ENCODE results near the gene GDPGP1. TPM values are rescaled to one million over a fixed set of nuclear protein-coding genes. Genes with fewer than 3 reads are reported as not detected.
"Not testable (repeated sequence)": the region's sequence is repeated elsewhere in the genome, so short reads cannot be mapped to it uniquely, and the experiment has no call there.

The GDPGP1 gene
- polyA plus RNA-seq, 1 donor from 2014 or later, result 4.3 TPM

DNA sequence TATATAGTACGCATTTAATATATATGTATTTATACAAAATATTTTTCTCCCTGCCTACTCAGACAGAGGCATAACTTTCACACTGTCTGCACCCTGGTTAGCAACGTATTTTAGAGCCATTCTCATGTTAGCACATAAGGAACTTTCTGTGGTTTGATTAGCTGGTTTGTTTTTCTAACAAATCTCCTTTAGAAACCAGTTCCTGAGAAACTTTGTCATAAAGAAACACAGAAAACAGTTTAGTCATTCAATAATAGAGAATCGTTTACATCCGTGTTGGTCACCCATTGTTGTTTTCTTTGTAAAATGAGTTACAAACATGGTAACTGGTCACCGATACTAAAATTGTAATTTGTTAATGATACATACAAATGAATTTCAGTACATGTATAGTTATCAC is 25.5 kb downstream of the GDPGP1 start:
- Histone ChIP-seq H3K27ac (ENCODE audit: low read length) (no peak overlapping the region), H2AFZ (ENCODE audit: low read depth, low read length) (no peak overlapping the region), H3K79me2 (replicated peaks; ENCODE audit: insufficient read depth, low read length) (no peaks in the 10 kb centered on the region), H3K9me2 (ENCODE audit: insufficient read depth, low read length) (no peaks in the 10 kb centered on the region), H3K27me3 (ENCODE audit: insufficient read depth, low read depth, low read length) (no peaks in the 10 kb centered on the region), H4K20me1 (ENCODE audit: insufficient read depth) (no peaks in the 10 kb centered on the region), H3F3A (ENCODE audit: insufficient read depth, low read length, poor library complexity, severe bottlenecking) (no peaks in the 10 kb centered on the region), H3K9me3 (ENCODE audit: low read length) (no peaks in the 10 kb centered on the region), H3K9ac (ENCODE audit: low read length) (no peak overlapping the region), H3K4me3 (ENCODE audit: low read length) (no peak overlapping the region), H3K36me3 (ENCODE audit: insufficient read depth, low read length) (no peaks in the 10 kb centered on the region), H3K4me2 (ENCODE audit: low read length) (no peak overlapping the region)
- TF ChIP-seq MXI1 (conservative IDR thresholded peaks at IDR 0.05; ENCODE audit: poor library complexity, severe bottlenecking) (no peak), EZH2 (IDR thresholded peaks at IDR 0.05; ENCODE audit: borderline replicate concordance, insufficient read depth, low read length, poor library complexity, severe bottlenecking) (no peak), RAD21 (conservative IDR thresholded peaks at IDR 0.05) (no peak), POLR2AphosphoS5 (IDR thresholded peaks at IDR 0.05) (no peak), TAF1 (IDR thresholded peaks at IDR 0.05; ENCODE audit: low read depth) (no peak), SMC3 (conservative IDR thresholded peaks at IDR 0.05; ENCODE audit: poor library complexity) (no peak), EP300 (conservative IDR thresholded peaks at IDR 0.05; ENCODE audit: poor library complexity, severe bottlenecking) (no peak)
- TF ChIP-seq, protein P1, sequence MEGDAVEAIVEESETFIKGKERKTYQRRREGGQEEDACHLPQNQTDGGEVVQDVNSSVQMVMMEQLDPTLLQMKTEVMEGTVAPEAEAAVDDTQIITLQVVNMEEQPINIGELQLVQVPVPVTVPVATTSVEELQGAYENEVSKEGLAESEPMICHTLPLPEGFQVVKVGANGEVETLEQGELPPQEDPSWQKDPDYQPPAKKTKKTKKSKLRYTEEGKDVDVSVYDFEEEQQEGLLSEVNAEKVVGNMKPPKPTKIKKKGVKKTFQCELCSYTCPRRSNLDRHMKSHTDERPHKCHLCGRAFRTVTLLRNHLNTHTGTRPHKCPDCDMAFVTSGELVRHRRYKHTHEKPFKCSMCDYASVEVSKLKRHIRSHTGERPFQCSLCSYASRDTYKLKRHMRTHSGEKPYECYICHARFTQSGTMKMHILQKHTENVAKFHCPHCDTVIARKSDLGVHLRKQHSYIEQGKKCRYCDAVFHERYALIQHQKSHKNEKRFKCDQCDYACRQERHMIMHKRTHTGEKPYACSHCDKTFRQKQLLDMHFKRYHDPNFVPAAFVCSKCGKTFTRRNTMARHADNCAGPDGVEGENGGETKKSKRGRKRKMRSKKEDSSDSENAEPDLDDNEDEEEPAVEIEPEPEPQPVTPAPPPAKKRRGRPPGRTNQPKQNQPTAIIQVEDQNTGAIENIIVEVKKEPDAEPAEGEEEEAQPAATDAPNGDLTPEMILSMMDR (IDR thresholded peaks at IDR 0.05; ENCODE audit: poor library complexity, severe bottlenecking), result no peak
- TF ChIP-seq, protein P2, sequence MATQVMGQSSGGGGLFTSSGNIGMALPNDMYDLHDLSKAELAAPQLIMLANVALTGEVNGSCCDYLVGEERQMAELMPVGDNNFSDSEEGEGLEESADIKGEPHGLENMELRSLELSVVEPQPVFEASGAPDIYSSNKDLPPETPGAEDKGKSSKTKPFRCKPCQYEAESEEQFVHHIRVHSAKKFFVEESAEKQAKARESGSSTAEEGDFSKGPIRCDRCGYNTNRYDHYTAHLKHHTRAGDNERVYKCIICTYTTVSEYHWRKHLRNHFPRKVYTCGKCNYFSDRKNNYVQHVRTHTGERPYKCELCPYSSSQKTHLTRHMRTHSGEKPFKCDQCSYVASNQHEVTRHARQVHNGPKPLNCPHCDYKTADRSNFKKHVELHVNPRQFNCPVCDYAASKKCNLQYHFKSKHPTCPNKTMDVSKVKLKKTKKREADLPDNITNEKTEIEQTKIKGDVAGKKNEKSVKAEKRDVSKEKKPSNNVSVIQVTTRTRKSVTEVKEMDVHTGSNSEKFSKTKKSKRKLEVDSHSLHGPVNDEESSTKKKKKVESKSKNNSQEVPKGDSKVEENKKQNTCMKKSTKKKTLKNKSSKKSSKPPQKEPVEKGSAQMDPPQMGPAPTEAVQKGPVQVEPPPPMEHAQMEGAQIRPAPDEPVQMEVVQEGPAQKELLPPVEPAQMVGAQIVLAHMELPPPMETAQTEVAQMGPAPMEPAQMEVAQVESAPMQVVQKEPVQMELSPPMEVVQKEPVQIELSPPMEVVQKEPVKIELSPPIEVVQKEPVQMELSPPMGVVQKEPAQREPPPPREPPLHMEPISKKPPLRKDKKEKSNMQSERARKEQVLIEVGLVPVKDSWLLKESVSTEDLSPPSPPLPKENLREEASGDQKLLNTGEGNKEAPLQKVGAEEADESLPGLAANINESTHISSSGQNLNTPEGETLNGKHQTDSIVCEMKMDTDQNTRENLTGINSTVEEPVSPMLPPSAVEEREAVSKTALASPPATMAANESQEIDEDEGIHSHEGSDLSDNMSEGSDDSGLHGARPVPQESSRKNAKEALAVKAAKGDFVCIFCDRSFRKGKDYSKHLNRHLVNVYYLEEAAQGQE (IDR thresholded peaks at IDR 0.05; ENCODE audit: borderline replicate concordance), result no peak

DNA sequence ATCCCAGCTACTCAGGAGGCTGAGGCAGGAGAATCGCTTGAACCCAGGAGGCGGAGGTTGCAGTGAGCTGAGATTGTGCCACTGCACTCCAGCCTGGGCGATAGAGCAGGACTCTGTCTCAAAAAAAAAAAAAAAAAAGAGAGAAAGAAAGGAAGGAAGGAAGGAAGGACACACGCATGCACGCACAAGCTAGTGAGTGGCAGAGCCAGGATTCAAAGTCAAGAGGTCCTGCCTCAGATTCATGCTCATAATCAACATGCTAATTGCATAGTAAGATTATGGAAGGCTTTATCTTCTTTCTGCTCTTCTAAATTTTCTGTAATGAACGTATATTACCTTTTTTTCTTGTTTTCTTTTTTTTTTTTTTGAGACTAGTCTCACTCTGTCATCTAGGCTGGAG is 26.7 kb downstream of the GDPGP1 start:
- not testable (repeated sequence) for H3K27me3 ChIP-seq (ENCODE audit: insufficient read depth, low read depth, low read length); H3K9me3 ChIP-seq (ENCODE audit: low read length); H4K20me1 ChIP-seq (ENCODE audit: insufficient read depth); H2AFZ ChIP-seq (ENCODE audit: low read depth, low read length); H3F3A ChIP-seq (ENCODE audit: insufficient read depth, low read length, poor library complexity, severe bottlenecking); H3K79me2 ChIP-seq (replicated peaks; ENCODE audit: insufficient read depth, low read length); H3K9me2 ChIP-seq (ENCODE audit: insufficient read depth, low read length); H3K9ac ChIP-seq (ENCODE audit: low read length); H3K4me2 ChIP-seq (ENCODE audit: low read length); H3K36me3 ChIP-seq (ENCODE audit: insufficient read depth, low read length); H3K27ac ChIP-seq (ENCODE audit: low read length); H3K4me3 ChIP-seq (ENCODE audit: low read length)

DNA sequence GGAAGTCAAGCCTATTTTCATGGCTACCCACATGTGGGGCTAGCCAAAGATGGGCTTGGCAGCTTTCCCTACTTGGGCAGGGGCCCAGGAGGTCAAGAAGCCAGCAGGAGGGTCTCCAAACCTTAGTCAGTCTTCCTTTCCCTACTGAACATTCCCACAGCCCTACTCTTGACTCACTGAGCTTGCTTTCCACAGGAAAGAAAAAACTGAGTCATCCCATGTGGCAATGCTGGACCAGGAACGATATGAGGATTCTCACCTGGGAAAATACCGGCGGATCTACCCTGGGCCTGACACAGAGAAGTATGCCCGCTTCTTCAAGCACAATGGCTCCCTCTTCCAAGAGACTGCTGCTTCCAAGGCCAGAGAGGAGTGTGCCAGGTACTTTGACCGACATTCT is 27.8 kb downstream of the GDPGP1 start:
- Histone ChIP-seq H3K9me2 (ENCODE audit: insufficient read depth, low read length) (no peaks in the 10 kb centered on the region), H3K9ac (ENCODE audit: low read length) (no peak overlapping the region), H3F3A (ENCODE audit: insufficient read depth, low read length, poor library complexity, severe bottlenecking) (peaks cover 3% of the 10 kb centered on the region), H3K4me2 (ENCODE audit: low read length) (no peak overlapping the region), H3K27me3 (ENCODE audit: insufficient read depth, low read depth, low read length) (no peaks in the 10 kb centered on the region), H3K79me2 (replicated peaks; ENCODE audit: insufficient read depth, low read length) (peaks cover 11% of the 10 kb centered on the region), H3K4me3 (ENCODE audit: low read length) (no peak overlapping the region), H2AFZ (ENCODE audit: low read depth, low read length) (no peak overlapping the region), H3K36me3 (ENCODE audit: insufficient read depth, low read length) (no peaks in the 10 kb centered on the region), H3K9me3 (ENCODE audit: low read length) (no peaks in the 10 kb centered on the region), H4K20me1 (ENCODE audit: insufficient read depth) (no peaks in the 10 kb centered on the region), H3K27ac (ENCODE audit: low read length) (no peak overlapping the region)
- TF ChIP-seq EZH2 (IDR thresholded peaks at IDR 0.05; ENCODE audit: borderline replicate concordance, insufficient read depth, low read length, poor library complexity, severe bottlenecking), result no peak
- TF ChIP-seq EP300 (conservative IDR thresholded peaks at IDR 0.05; ENCODE audit: poor library complexity, severe bottlenecking), result no peak
- no peak for TF ChIP-seq MXI1 (conservative IDR thresholded peaks at IDR 0.05; ENCODE audit: poor library complexity, severe bottlenecking)
- no peak for TF ChIP-seq SMC3 (conservative IDR thresholded peaks at IDR 0.05; ENCODE audit: poor library complexity)
- no peak for TF ChIP-seq RAD21 (conservative IDR thresholded peaks at IDR 0.05)

Data from neural cell (in vitro differentiated cells).